ENCODE results near the gene SERPINA1.

The SERPINA1 gene

GRCh38 chr14:94357166-94357565 lies 31.2 kb downstream of the SERPINA1 start:
- Histone ChIP-seq H3K27me3 (ENCODE audit: control insufficient read depth, low read length) (peaks cover 31% of the 10 kb centered on the region), H3K4me1 (ENCODE audit: control insufficient read depth, low read length) (no peaks in the 10 kb centered on the region), H3K27ac (ENCODE audit: low read depth, low read length) (no peak overlapping the region), H3K79me2 (ENCODE audit: control insufficient read depth, low read length) (no peaks in the 10 kb centered on the region), H4K20me1 (ENCODE audit: control insufficient read depth, insufficient read depth, low read depth, low read length) (no peaks in the 10 kb centered on the region), H3K4me2 (ENCODE audit: low read length) (no peak overlapping the region), H3F3A (ENCODE audit: control insufficient read depth, insufficient read depth) (no peaks in the 10 kb centered on the region), H3K4me3 (ENCODE audit: low read length) (no peak overlapping the region), H3K36me3 (ENCODE audit: control insufficient read depth, low read length) (no peaks in the 10 kb centered on the region), H3K9me3 (ENCODE audit: control insufficient read depth, insufficient read depth, low read length) (no peaks in the 10 kb centered on the region), H3K9me2 (replicated peaks; ENCODE audit: control insufficient read depth, low read length) (no peaks in the 10 kb centered on the region)
- TF ChIP-seq EZH2phosphoT487 (IDR thresholded peaks at IDR 0.05; ENCODE audit: borderline replicate concordance, low read length) (no peak), CTCF (IDR thresholded peaks at IDR 0.05; ENCODE audit: low read depth, low read length, poor library complexity, severe bottlenecking) (no peak)

GRCh38 chr14:94356379-94357056 lies 31.9 kb downstream of the SERPINA1 start:
- Histone ChIP-seq H3K27ac (ENCODE audit: low read depth, low read length) (no peak overlapping the region), H3K27me3 (ENCODE audit: control insufficient read depth, low read length) (peaks cover 31% of the 10 kb centered on the region), H4K20me1 (ENCODE audit: control insufficient read depth, insufficient read depth, low read depth, low read length) (no peaks in the 10 kb centered on the region), H3K9me2 (replicated peaks; ENCODE audit: control insufficient read depth, low read length) (no peaks in the 10 kb centered on the region), H3K9me3 (ENCODE audit: control insufficient read depth, insufficient read depth, low read length) (no peaks in the 10 kb centered on the region), H3K4me1 (ENCODE audit: control insufficient read depth, low read length) (no peaks in the 10 kb centered on the region), H3K4me3 (ENCODE audit: low read length) (no peak overlapping the region), H3K36me3 (ENCODE audit: control insufficient read depth, low read length) (no peaks in the 10 kb centered on the region), H3F3A (ENCODE audit: control insufficient read depth, insufficient read depth) (no peaks in the 10 kb centered on the region), H3K79me2 (ENCODE audit: control insufficient read depth, low read length) (no peaks in the 10 kb centered on the region), H3K4me2 (ENCODE audit: low read length) (no peak overlapping the region)
- no peak for TF ChIP-seq EZH2phosphoT487 (IDR thresholded peaks at IDR 0.05; ENCODE audit: borderline replicate concordance, low read length)
- no peak for TF ChIP-seq CTCF (IDR thresholded peaks at IDR 0.05; ENCODE audit: low read depth, low read length, poor library complexity, severe bottlenecking)

GRCh38 chr14:94355191-94355794 lies 33.1 kb downstream of the SERPINA1 start:
- Histone ChIP-seq H3K36me3 (ENCODE audit: control insufficient read depth, low read length) (no peaks in the 10 kb centered on the region), H4K20me1 (ENCODE audit: control insufficient read depth, insufficient read depth, low read depth, low read length) (no peaks in the 10 kb centered on the region), H3K4me1 (ENCODE audit: control insufficient read depth, low read length) (no peaks in the 10 kb centered on the region), H3K4me3 (ENCODE audit: low read length) (no peak overlapping the region), H3K27ac (ENCODE audit: low read depth, low read length) (no peak overlapping the region), H3K4me2 (ENCODE audit: low read length) (no peak overlapping the region), H3K79me2 (ENCODE audit: control insufficient read depth, low read length) (no peaks in the 10 kb centered on the region), H3K27me3 (ENCODE audit: control insufficient read depth, low read length) (peaks cover 35% of the 10 kb centered on the region), H3K9me3 (ENCODE audit: control insufficient read depth, insufficient read depth, low read length) (no peaks in the 10 kb centered on the region), H3K9me2 (replicated peaks; ENCODE audit: control insufficient read depth, low read length) (no peaks in the 10 kb centered on the region), H3F3A (ENCODE audit: control insufficient read depth, insufficient read depth) (no peaks in the 10 kb centered on the region)
- TF ChIP-seq CTCF (IDR thresholded peaks at IDR 0.05; ENCODE audit: low read depth, low read length, poor library complexity, severe bottlenecking), result no peak
- TF ChIP-seq EZH2phosphoT487 (IDR thresholded peaks at IDR 0.05; ENCODE audit: borderline replicate concordance, low read length), result no peak

Data from DOHH2 (cell line).